ENCODE measurements around the gene ATG12. TPM values are rescaled to one million over a fixed set of nuclear protein-coding genes. Genes with fewer than 3 reads are reported as not detected.

The ATG12 gene
- total RNA-seq, 1 experiment from 2014 or later, result 52.0 TPM

Other genes with a start within 250 kb of the ATG12 start
- 1.6 TPM for gene TICAM2, start 239.1 kb downstream of the ATG12 start, total RNA-seq (2021; ENCODE audit: unreplicated experiment)
- gene TMED7, start 215.5 kb downstream of the ATG12 start, total RNA-seq (2021; ENCODE audit: unreplicated experiment), result 113 TPM
- gene CDO1, start 24.9 kb downstream of the ATG12 start, total RNA-seq (2021; ENCODE audit: unreplicated experiment), result not detected
- 88.8 TPM for gene AP3S1, start 370 bp upstream of the ATG12 start, total RNA-seq (2021; ENCODE audit: unreplicated experiment)
- gene LVRN, start 120.9 kb upstream of the ATG12 start, total RNA-seq (2021; ENCODE audit: unreplicated experiment), result 0.08 TPM
- gene ARL14EPL, start 190.9 kb upstream of the ATG12 start, total RNA-seq (2021; ENCODE audit: unreplicated experiment), result not detected
- gene COMMD10, start 243.5 kb upstream of the ATG12 start, total RNA-seq (2021; ENCODE audit: unreplicated experiment), result 37.9 TPM

Data from Panc1 (cell line).